ENCODE measurements around the gene WDR75.
"Not testable (repeated sequence)": the region's sequence is repeated elsewhere in the genome, so short reads cannot be mapped to it uniquely, and the experiment has no call there.

Gene WDR75

DNA sequence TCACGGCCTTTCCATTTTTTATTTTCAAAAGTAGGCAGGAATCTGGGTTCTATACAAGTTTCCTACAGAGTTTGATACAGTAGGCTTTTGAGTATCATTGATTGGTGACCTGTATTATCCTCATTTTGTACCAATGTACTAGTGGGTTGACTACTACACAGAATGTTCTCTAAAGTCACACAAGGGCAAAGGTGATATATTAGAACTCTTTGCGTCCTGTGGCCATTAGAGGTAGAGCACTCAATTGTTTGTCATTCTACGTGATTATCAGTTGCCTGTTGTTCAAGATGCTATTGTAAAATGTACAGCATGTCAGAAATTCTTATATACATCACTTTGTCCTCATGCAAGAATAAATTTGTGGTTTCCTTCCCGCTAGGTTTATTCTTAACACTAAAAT is 24.8 kb downstream of the WDR75 start:
- Mint-ChIP-seq H3K9me3 (no peaks in the 10 kb centered on the region), H3K4me3 (no peak overlapping the region)
- TF ChIP-seq, protein P1, sequence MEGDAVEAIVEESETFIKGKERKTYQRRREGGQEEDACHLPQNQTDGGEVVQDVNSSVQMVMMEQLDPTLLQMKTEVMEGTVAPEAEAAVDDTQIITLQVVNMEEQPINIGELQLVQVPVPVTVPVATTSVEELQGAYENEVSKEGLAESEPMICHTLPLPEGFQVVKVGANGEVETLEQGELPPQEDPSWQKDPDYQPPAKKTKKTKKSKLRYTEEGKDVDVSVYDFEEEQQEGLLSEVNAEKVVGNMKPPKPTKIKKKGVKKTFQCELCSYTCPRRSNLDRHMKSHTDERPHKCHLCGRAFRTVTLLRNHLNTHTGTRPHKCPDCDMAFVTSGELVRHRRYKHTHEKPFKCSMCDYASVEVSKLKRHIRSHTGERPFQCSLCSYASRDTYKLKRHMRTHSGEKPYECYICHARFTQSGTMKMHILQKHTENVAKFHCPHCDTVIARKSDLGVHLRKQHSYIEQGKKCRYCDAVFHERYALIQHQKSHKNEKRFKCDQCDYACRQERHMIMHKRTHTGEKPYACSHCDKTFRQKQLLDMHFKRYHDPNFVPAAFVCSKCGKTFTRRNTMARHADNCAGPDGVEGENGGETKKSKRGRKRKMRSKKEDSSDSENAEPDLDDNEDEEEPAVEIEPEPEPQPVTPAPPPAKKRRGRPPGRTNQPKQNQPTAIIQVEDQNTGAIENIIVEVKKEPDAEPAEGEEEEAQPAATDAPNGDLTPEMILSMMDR (IDR thresholded peaks at IDR 0.05; ENCODE audit: unreplicated experiment in 3 of 3): no peak

DNA sequence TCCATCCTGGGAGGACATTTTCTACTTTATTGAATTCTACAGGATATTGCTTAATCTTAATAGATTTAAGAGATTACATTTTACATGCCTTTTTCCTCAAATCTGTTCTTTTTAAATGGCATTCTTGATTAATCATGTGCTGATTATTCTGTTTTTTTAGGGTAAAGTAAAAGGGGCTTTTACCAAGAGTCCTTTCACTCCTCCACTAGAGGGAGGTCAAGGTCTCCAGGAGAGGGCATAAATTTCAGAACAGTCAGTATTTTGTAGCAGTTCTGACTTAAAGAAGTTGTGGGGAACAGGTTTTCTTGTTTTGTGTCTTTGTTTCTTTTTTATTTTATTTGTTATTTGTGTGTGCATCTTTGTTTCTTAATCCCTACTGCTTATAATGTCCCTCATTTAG is 25.4 kb downstream of the WDR75 start:
- TF ChIP-seq, protein P1 (IDR thresholded peaks at IDR 0.05; ENCODE audit: unreplicated experiment in 3 of 3): peak; percentile 56 to 69 (median 60)
- peaks cover 82% of the 10 kb centered on the region for H3K36me3 Mint-ChIP-seq (ENCODE audit: low read depth)
- no peaks in the 10 kb centered on the region for H3K4me1 Mint-ChIP-seq
- H3K9me3 Mint-ChIP-seq: no peaks in the 10 kb centered on the region
- H3K4me3 Mint-ChIP-seq: no peak overlapping the region
- H3K27ac Mint-ChIP-seq: peak overlapping the region in 2 of 3 experiments; percentile 26 to 37
- H3K27me3 Mint-ChIP-seq (ENCODE audit: low read depth): no peaks in the 10 kb centered on the region

More for the DNA sequence above, 24.8 kb downstream of the WDR75 start:
- peak overlapping the region in 1 of 3 experiments; percentile 26 for H3K27ac Mint-ChIP-seq
- H3K27me3 Mint-ChIP-seq (ENCODE audit: low read depth): no peaks in the 10 kb centered on the region
- H3K4me1 Mint-ChIP-seq: no peaks in the 10 kb centered on the region
- H3K36me3 Mint-ChIP-seq (ENCODE audit: low read depth): peaks cover 76% of the 10 kb centered on the region

DNA sequence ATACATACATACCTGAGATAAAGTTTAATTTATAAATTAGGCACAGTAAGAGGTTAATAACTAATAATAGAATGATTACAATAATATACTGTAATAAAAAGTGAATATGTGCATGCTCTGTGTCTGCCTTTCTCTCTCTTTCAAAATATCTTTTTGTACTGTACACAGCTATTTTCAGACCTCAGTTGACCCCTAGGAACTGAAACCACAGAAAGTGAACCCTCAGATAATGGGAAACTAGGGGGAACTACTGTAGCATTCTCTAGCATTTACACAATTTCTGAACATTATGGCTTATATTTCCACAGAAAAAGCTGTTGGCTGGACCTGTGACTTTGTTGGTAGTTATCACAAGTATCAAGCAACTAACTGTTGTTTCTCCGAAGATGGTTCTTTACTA is 25.9 kb downstream of the WDR75 start:
- Mint-ChIP-seq H3K4me3 (no peak overlapping the region), H3K27me3 (ENCODE audit: low read depth) (no peaks in the 10 kb centered on the region), H3K9me3 (no peaks in the 10 kb centered on the region), H3K36me3 (ENCODE audit: low read depth) (peaks cover 86% of the 10 kb centered on the region), H3K4me1 (no peaks in the 10 kb centered on the region), H3K27ac (peak overlapping the region in 1 of 3 experiments; percentile 26)
- TF ChIP-seq, protein P1 (IDR thresholded peaks at IDR 0.05; ENCODE audit: unreplicated experiment in 3 of 3): no peak

DNA sequence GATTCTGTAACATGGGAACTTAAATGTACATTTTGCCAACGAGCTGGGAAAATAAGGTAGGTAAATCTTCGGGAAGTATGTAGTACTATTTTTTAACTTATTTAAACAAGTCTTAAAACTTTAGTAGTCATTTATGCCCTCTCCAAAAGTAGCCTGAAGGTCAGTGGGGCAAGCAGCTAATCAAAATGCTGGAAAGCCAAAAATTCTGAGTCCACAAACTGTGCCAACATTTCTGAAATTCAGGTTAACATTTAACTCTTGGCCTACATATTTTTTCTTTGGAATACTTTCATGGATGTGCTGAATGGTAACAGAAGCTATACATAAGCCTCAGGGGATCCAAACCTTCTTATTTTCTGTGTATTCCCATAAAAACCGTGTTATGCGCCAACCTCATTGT is 26.3 kb downstream of the WDR75 start:
- H3K27ac Mint-ChIP-seq: no peak overlapping the region
- H3K9me3 Mint-ChIP-seq: no peaks in the 10 kb centered on the region
- TF ChIP-seq, protein P1 (IDR thresholded peaks at IDR 0.05; ENCODE audit: unreplicated experiment in 3 of 3): no peak
- H3K36me3 Mint-ChIP-seq (ENCODE audit: low read depth): peaks cover 85% of the 10 kb centered on the region
- no peak overlapping the region for H3K4me3 Mint-ChIP-seq
- no peaks in the 10 kb centered on the region for H3K27me3 Mint-ChIP-seq (ENCODE audit: low read depth)
- H3K4me1 Mint-ChIP-seq: no peaks in the 10 kb centered on the region

DNA sequence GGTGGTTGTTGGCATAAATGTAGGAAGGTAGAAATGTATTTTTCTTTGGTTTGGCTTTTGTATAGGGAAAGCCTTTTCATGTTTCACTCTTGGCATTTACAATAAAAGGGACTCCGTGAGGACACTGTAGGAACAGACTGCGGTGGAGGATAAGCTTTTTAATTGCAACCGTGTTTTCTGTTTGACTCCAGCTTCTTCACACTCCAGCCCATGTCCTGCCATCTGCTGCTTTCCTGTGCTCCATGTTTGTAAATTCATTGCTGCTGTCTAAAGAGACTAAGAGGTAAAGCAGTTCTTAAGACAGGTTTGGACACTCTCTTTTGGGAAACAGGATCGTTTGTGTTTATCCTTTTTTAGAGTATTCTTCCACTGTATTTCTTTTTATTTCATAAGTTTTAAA is 33.3 kb downstream of the WDR75 start:
- no peaks in the 10 kb centered on the region for H3K27me3 Mint-ChIP-seq (ENCODE audit: low read depth)
- no peaks in the 10 kb centered on the region for H3K9me3 Mint-ChIP-seq
- no peak overlapping the region for H3K27ac Mint-ChIP-seq
- no peak overlapping the region for H3K4me3 Mint-ChIP-seq
- peaks cover 72% of the 10 kb centered on the region for H3K36me3 Mint-ChIP-seq (ENCODE audit: low read depth)
- H3K4me1 Mint-ChIP-seq: no peaks in the 10 kb centered on the region
- TF ChIP-seq, protein P1 (IDR thresholded peaks at IDR 0.05; ENCODE audit: unreplicated experiment in 3 of 3): no peak

DNA sequence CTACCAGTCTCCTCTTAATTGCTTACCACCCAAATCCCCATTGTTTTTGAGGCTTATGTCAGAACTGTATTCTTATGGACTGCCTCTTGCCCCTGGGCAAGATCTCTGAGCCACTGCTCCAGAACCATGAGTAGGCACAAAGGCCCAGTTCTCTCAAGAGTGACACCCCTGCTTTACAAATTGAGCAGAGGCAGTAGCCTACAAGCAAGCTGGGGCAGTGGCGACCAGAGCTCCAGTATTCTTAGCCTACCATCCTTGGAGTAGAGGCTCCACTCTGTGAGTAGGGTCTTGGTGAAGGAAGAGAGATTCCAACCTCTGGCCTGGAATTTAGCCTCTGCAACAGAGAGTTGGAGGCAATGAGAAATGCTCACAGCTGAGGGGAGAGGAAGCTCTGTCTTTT is 36.5 kb downstream of the WDR75 start:
- Mint-ChIP-seq H3K9me3 (no peaks in the 10 kb centered on the region), H3K27me3 (ENCODE audit: low read depth) (no peaks in the 10 kb centered on the region), H3K4me3 (no peak overlapping the region), H3K4me1 (no peaks in the 10 kb centered on the region), H3K27ac (no peak overlapping the region), H3K36me3 (ENCODE audit: low read depth) (peaks cover 45% of the 10 kb centered on the region)
- TF ChIP-seq, protein P1 (IDR thresholded peaks at IDR 0.05; ENCODE audit: unreplicated experiment in 3 of 3): no peak

DNA sequence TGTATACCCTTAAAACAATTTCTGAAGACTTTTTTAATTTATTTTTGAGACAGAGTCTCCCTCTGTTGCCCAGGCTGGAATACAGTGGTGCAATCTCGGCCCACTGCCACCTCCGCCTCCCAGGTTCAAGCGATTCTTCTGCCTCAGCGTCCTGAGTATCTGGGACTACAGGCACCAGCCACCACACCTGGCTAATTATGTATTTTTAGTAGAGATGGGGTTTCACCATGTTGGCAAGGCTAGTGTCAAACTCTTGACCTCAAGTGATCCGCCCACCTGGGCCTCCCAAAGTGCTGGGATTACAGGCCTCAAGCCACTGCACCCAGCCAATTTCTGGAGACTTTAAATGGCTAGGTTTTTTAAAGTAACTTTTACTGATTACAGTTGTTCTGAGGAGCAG is 37.0 kb downstream of the WDR75 start:
- not testable (repeated sequence) for H3K4me3 Mint-ChIP-seq

More for the DNA sequence above, 37.0 kb downstream of the WDR75 start:
- H3K9me3 Mint-ChIP-seq; H3K27ac Mint-ChIP-seq; H3K4me1 Mint-ChIP-seq; H3K27me3 Mint-ChIP-seq (ENCODE audit: low read depth): not testable (repeated sequence)
- H3K36me3 Mint-ChIP-seq (ENCODE audit: low read depth): peaks cover 43% of the 10 kb centered on the region

All from nephron (organoid).